Measurements from ENCODE around the gene HMX2.

The HMX2 gene, protein sequence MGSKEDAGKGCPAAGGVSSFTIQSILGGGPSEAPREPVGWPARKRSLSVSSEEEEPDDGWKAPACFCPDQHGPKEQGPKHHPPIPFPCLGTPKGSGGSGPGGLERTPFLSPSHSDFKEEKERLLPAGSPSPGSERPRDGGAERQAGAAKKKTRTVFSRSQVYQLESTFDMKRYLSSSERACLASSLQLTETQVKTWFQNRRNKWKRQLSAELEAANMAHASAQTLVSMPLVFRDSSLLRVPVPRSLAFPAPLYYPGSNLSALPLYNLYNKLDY

DNA sequence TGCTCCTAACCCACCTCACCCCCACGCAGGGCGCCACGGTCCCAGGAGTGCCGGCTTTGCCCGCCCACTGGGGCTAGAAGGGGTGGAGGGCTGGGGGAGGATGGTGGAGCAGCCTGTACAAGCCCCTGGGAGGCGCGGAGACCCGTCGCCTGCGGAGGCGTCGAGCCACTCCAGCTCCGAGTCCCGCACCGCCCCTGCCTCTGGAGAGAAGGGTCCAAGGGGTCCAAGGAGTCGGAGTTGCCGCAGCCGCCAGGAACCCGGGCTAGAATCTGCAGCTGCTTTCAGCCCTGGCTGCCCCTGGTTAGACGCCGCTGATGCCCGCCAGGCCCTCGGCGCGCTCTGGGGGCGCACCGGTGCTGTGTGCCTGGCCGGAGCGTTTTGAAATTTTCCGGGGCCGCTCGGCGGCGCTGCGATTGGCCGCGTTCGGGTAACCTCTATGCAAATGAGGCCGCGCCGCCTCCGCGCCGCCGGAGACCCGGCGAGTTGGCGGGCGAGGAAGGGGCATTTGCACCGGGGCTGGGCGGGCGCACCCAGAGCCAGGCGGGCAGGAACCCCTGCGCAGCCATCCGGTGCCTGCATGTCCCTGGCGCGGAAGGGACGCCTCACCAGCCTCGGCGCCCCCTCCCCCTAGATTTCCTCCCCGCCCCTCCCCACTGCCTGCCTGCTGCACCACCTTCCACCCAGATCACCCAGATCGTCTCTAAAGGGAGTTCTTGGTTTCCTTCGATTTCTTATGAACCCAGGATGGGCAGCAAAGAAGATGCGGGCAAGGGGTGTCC lies at the start of gene HMX2:
HMX2 (plus strand) TSS at position 502 of the 779 bp plus-strand sequence; CDS start at position 745, 243 bp downstream.
- DNase-seq: no peak

DNA sequence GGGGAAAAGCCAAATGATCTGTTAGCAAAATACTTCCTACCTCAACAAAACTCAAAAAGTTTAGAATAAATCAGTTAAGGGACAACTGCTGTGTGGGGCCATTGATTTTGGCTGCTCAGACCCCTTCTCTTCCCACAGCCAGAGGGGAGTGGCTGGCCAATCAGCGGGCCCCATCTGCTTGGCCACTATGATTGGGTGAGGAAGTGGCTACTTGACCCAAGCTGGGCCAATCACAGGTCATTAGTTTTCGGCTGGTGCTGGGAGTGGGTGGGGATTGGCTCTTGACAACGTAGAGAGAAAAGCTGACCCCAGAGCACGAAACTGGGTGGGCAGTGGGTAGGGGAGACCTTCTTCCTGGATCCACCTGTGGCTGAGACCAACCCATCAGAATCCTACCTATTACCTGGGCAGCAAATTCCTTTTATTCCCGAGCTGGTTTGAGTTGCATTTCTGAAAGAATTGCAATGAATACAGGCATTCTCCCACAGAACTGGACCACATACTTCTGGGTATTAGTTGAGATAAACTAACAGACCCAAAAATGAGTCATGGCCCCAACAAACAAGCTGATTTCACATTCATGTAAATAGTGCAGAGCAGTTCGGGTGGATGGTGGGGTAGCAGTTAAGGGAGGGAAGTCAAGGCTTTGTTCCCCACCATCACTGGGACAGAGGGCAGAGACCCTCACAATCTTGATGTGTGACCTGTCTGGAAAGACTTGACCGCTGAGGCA lies 47.7 kb upstream of the HMX2 start:
- no peak for DNase-seq

DNA sequence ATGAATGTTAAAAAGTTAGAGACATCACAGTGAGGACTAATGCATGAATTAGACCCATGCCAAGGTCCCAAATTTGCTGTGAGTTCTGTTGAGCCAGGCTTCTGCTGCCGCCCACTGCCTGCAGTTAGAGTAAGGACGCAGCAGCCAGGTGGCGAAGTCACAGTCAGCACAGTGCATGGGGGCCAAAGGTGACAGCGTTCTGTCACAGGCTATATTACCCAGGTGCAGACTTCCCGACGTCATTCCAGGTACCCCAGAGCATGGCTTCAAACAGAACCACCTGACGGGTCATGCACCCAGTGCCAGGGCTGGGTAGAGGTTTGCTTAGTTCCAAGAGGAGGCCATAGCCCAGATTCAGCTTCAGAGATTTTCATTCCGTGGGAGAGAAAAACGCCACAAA lies 46.1 kb upstream of the HMX2 start:
- DNase-seq: no peak

DNA sequence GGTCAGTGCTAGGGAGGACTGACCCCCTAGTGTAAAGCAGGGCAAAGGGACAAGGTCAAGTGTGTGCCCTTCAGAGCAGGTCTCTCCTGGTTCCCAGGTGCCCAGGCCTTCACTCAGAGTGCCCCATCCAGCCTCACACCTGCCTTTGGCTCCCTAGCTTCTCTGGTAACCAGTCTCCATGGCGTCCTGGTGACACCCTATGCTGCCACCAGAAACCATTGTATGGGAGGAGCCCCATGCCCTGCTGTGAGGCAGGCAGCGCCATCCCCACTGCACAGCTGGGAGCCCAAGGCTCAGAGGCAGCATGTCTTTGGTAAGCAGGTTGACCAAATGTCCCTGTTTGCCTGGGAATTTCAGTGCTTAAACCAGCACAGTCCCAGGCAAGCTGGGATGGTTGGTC lies 45.3 kb upstream of the HMX2 start:
- no peak for DNase-seq

DNA sequence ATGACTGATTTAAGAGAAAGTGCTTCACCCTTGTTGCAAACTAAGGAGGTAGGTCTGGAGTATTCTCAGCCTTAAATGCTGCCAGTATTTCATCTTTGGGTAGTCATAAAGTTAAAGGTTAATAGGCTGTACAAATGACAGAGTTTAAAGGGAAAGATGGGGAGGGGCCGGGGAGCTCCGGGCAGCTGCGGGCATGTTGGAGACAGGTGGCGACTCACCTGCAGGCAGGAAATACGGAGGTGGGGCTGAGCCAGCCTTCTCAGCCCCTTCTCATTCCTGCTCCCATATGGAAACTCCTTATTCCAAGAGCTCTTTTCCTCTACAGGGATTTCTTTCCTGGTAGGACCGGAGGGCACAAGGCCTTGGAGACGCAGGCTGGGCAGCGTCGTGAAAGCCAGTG lies 44.0 kb upstream of the HMX2 start:
- DNase-seq: no peak

DNA sequence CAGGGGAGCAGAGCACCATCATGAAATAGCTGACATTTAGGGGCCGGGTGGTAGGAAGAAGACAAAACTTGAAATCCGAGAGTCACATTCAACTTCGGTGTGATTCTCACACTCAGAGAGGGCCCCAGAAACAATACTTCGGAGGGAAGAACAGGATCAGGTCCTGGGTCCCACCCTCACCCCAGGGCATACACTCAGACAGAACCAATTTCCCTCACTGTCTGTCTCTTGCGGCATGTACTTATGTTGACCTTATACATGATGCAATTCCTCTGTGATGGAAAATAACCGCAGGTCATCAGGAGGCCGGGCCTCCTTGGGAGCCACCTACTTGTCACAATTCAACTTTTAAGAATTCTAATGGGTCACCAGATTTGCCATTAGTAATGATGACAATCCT lies 38.5 kb upstream of the HMX2 start:
- no peak for DNase-seq

DNA sequence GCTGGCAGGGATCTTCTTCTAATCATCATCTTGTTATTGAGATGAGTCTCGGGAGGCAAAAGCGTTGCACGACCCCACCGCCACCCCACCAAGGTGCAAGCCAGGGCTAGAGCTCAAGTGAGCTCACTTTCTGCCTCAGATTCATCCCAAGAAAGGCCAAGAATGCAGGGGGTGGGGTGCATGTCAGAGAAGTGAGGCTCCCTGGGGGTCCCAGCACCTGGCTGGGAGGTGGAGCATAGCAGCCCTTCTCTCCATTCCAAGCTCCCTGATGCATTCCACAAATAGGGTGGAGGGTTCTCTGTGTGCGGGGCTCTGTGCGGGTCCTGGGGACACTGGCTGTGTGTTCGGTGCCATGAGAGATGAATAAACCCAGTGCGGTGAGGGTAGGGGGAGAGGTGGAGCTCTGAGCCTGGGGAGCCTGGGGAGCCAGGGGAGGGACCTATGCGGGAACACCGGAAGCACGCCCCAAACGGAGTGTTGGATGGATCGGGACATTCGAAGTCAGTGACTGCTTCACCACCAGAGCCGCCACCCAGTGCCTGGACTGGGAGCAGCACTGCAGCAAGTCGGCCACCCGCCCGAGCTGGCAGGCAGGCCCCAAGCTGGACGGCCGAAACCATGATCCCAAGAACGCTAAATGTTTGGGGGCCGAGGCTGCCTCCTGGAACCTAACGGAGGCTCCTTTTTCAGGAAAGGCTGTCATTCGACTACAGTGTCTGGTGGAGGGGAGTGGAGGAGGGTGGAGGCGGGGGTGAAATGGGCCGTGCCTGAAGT lies 30.1 kb upstream of the HMX2 start:
- DNase-seq: no peak

DNA sequence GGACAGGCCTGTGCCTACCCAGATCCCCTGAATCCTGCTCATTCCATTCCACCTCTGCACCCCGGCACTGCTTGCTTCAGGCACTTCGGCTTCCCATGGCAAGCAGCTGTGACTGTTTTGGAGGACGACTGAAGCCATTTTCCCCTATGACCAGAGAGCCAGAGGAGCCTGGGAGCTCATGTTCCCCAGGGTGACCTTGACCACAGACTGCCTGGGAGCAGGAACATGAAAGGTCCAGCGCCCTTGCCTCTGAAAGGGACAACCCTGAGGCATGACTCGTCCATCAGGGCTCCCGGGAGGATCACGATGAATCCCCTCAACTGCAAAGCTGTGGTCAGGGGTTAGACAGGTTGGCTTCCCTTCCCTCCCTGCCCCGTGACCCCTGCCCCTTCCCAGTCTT lies 28.9 kb upstream of the HMX2 start:
- no peak for DNase-seq

DNA sequence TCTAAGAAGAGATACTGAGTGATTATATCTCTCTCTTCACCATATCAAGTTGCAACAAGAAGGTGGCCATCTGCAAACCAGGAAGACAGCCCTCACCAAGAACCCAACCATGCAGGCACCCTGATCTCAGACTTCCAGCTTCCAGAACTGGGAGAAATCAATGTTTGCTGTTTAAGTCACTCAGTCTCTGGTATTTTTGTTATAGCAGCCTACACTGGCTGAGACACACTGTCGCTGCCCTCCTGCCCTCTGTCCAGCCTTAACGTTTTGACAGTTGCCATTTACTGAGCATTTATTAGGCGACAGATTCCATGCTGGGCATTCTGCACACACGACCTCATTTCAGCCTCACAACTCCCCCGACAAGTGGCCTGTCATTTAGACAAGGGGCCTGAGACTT lies 21.7 kb upstream of the HMX2 start:
- no peak for DNase-seq

DNA sequence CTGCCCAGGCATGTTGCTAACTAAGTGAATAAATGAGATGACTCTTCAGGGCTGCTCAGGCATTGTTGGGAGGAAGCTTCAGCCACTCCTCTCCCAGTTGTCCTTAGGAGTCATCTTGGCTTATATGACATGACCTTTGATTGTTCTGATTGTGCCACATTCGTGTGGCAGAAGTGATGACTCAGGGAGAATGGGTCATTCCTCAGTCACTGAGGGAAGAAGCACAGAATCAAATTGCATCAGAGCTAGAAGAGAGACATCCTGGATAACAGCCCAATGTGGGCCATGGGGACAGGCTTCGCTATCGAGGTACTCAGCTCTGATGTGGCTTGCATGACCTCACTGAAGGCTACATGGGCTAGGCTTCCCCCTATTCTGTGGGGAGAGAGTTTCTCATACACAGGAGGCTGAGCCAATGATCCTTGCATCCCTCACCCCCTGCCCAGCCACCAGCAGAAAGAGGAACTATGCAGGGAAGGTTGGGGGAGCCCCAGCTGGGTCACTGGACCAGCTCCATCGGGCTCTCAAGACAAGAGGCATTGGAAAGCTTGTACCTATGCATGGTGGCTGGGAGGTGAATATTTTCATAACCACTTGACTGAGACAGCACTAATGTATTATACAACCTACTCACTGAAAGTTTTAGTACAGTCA lies 18.2 kb upstream of the HMX2 start:
- no peak for DNase-seq

DNA sequence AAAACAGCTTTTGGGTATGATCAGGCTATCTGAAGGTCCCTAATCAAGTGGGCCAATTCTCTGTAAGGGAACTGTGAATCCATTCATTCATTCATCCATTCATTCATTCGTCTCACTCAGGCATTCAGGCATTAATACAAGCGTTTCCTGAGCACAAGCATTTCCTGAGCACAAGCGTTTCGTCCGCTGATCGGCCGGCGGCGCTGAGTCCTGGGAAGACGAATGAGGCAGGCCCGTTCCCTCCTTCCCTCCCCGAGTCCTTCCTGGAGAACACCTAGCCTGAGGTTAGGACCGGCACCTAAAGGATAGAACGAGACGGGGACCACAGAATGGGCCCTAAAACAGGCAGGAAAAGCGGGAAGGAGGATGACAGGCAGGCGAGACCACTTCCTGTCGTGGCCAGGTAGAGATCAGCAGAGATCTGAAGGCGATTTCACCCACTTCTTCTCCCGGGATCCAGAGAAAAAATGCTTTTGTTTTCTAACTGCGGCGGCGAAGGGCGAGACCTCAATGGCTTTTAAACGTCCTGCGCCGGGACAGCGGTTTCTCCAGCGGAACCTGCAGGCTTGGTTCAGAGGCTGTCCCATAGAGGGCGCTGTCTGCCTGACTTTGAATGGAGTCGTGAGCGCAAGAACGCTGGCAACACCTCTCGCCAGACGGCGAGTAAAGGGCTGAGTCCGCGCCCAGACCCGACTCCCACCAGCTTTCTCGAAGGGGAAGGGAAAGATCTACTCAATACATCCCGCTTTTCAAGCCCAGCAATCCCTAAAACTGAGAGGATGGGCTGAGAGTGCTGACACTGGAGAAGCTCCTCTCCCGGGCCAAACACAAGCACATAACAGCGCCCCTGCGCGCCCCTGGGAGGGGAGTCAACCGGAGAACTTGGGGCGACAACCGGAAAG lies 15.1 kb upstream of the HMX2 start:
- no peak for DNase-seq

DNA sequence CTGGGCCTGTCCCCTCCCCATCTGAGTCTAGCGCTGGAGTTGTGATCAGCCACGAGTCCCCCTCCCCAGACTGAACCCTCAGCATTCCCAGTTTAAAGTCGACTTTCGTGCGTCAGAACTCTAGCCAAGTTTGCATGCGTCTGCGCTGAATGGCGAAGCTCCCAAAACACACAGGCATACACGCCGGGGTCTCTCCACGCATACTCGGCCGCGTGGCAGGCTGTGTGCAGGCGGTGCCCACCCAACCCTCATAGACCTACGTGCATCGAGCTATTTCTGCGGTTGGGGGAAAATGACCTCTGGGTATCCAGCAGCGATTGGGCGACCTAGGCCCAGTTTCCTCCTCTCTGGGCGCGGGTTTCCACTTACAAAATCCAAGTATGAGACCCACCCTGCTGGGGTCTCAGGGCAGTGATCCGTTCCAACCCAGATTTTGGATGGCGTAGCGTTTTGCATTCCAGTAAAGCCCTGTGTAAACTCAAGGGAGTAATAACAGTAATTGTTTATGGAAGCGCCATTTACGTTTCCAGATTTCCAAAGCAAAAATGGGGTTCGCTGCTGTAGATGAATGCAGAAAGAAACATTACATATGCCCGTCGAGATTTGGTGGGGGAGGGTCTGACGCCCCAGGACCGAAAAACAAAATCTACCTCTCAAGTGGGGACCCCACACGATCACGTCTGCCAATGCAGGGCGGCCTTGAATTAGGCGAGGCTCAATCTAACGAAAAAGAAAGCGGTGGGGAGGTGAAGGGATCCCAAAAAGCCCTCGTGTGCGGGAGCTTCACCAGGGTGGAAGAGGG lies 14.2 kb upstream of the HMX2 start:
- no peak for DNase-seq

DNA sequence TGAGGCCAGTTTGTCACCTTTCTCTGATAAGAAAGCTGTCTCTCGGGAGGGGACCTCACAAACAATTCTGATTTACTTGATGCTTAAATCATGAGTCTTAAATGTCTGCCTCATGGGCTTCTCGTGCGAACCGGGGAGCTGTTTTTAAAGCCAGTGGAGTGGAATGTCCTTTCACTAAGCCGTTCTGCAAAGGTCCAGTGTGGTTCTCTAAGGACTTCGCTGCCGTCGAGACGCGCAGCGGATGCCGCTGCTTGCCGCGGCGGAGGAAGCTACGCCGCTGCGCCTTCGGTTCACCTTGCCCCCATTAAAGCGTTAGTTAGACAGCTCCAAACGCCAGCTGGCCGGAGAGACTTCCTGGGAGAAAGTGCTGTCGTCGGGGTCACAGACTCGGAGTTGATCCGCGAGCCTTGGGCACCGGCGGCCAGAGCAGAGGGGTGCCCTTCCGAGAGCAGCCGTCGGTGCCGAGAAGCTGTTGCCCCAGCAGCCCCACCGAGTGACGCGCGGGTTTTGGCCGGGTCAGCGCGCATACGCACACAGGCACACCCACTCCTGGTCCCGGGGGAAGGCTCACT lies 13.5 kb upstream of the HMX2 start:
- no peak for DNase-seq

DNA sequence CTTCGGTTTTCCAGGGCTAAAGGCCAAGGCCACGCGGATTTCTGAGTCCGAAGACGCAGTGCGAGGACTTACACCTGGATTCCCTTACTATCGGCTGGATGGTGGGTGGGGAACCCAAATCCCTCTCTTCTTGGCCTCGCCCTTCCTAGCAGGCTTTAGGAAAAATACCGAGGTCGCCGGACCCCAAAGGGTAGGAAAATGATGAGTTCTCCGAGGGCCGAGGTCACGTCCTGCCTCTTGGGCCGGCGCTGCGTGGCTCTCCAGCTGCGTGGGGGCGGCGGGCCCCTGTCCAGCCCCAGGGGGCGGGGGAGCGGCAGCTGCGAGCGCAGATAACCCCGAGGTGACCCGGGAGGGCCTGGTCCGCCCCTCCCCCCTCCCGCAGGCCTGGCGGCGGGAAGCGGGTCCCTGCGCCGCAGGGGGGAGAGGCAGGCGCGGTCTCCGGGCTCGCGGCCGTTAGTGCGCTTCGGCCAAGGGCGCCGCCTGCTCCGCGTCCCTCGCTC lies 13.0 kb upstream of the HMX2 start:
- no peak for DNase-seq

DNA sequence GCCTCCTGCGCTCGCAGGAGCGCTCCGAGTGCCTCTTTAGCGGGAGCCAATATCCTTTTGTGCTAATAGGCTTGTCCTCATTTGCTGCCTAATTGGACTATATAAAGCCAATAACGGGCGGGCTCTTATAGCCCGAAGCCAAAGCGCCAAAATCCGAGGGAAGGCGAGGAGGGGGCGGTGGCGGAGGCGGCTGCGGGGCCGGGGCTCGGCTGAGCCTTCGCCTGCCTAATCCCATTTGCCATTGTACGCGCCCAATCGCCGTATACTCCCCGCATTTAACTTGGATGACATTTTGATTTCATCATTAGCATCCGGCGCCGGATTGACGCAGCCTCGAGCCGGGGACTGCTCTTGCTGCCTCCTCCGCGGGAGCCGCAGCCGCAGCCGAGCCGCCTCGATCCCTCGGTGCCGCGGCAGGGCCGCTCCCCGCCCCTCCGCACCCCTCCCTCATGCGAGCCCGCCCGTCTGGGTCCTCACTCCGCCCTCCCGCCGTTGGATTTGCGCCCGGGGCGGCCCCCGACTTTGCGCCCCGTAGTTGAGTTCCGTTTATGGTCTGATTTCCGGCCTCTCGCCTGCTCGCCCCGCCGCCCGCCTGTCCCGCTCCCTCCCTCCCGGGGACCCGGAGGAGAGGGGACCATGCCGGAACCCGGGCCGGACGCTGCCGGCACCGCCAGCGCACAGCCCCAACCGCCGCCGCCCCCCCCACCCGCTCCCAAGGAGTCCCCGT lies 12.4 kb upstream of the HMX2 start, which contains the start of gene HMX3:
HMX3 (plus strand) TSS at position 556 of the 727 bp plus-strand sequence; CDS start at position 637, 81 bp downstream.
- no peak for DNase-seq

DNA sequence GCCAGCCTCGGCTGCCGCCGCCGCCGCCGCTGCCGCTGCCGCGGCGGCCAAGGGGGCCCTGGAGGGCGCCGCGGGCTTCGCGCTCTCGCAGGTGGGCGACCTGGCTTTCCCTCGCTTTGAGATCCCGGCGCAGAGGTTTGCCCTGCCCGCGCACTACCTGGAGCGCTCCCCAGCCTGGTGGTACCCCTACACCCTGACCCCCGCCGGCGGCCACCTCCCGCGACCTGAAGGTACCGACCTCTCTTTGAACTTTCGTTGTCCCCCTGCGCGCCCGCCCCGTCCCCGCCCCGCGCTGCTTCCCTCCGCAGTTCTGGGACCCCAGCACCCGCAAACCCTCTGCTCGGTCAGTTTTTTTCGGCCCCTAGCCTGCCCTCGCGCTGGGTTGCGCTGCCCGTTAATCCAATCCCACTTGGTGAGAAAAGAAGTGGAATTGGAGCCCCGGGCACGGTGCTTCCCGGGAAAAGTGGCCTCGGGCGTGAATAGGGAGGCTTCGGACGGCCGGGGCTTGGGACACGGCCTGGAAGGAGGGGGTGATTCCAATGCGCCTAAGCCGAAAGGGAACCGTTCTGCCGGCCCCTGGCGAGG lies 11.6 kb upstream of the HMX2 start:
- no peak for DNase-seq

DNA sequence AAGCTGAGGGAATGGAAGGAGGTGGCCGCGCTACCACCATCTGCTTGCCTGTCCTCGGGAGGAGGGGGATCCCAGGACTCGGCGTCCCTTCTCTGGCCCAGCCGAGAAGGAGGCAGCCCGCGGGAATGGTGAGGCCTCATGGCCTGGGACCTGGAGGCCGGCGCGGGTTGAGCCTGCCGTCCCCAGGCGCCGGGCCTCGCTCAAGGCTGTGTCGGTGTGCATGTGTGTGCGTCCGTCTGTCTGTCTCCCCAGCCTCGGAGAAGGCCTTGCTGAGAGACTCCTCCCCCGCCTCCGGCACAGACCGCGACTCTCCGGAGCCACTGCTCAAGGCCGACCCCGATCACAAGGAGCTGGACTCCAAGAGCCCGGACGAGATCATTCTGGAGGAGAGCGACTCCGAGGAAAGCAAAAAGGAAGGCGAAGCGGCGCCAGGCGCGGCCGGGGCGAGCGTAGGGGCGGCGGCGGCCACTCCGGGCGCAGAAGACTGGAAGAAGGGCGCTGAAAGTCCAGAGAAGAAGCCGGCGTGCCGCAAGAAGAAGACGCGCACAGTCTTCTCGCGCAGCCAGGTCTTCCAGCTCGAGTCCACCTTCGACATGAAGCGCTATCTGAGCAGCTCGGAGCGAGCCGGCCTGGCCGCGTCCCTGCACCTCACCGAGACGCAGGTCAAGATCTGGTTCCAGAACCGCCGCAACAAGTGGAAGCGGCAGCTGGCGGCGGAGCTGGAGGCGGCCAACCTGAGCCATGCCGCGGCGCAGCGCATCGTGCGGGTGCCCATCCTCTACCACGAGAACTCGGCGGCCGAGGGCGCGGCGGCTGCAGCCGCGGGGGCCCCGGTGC lies 10.9 kb upstream of the HMX2 start:
- no peak for DNase-seq

DNA sequence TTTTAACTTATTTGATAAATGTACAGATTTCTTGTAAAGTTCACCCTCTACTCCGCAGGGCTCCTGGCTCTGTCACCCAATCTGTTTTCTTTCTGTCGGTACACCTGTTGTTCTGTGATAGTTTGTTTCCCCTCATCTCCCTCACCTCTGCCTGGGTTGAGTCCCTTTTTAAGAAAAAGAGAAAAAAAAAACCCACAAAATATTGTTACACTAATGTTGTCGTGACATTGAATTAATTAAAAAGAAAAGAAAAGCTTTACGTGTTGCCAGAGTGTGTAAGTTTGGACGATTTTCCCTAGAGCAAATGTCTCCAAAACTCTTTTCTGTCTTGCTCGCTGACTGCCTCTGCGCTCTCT lies 8.8 kb upstream of the HMX2 start:
- DNase-seq: no peak
